WTC11 (cell line): ENCODE data around the gene DUSP1. TPM values are rescaled to one million over a fixed set of nuclear protein-coding genes. Genes with fewer than 3 reads are reported as not detected.

ENCODE experiments used
- ATAC-seq: fragments of 200-7000 bp; cut with Tn5 transposase; 2 replicates; pipeline ENCODE4 v1.10.0; 2021; ENCODE audit warnings: mild to moderate bottlenecking, moderate library complexity
- CTCF ChIA-PET: fragments of 300-600 bp; sonication (Branson Sonifier 250); formaldehyde crosslinking; loops from one replicate; lab custom pipeline; 2021; ENCODE audit warnings: antibody characterized with exemption; lab: Charles Lee
- POLR2A ChIA-PET: fragments of 350-600 bp; sonication (Branson Sonifier 250); formaldehyde crosslinking; loops from one replicate; lab custom pipeline; 2021; ENCODE audit warnings: antibody characterized with exemption; lab: Charles Lee
- DNase-seq: peaks from one replicate; pipeline ENCODE4 v3.0.0; 2021; ENCODE audit warnings: low spot score
- H3K27ac Mint-ChIP-seq: 2 replicates; pipeline ENCODE4 v1.8.0; 2021; ENCODE audit warnings: mixed read lengths
- H3K27me3 Mint-ChIP-seq: 2 replicates; pipeline ENCODE4 v1.8.0; 2021; ENCODE audit warnings: low read depth, mild to moderate bottlenecking, moderate library complexity, mixed read lengths
- H3K36me3 Mint-ChIP-seq: 2 replicates; pipeline ENCODE4 v1.8.0; 2021; ENCODE audit warnings: mixed read lengths
- H3K4me1 Mint-ChIP-seq: 2 replicates; pipeline ENCODE4 v1.8.0; 2022; ENCODE audit warnings: mixed read lengths
- H3K4me3 Mint-ChIP-seq: 2 replicates; pipeline ENCODE4 v1.8.0; 2021; ENCODE audit warnings: mild to moderate bottlenecking, moderate library complexity, mixed read lengths
- H3K9me3 Mint-ChIP-seq: 2 replicates; pipeline ENCODE4 v1.8.0; 2021; ENCODE audit warnings: mixed read lengths
- ATF1 ChIP-seq: sonication (generic); formaldehyde crosslinking; IDR thresholded peaks from 2 replicates; pipeline ENCODE4 v1.8.1; 2023; ENCODE audit warnings: mild to moderate bottlenecking, moderate library complexity, missing genetic modification reagents
- E2F1 ChIP-seq: sonication (generic); formaldehyde crosslinking; IDR thresholded peaks from 2 replicates; pipeline ENCODE4 v1.8.0; 2022; ENCODE audit warnings: mild to moderate bottlenecking, missing genetic modification reagents
- E2F4 ChIP-seq: sonication (generic); formaldehyde crosslinking; IDR thresholded peaks from 2 replicates; pipeline ENCODE4 v1.8.1; 2022; ENCODE audit warnings: low read depth, mild to moderate bottlenecking, moderate library complexity, missing genetic modification reagents, borderline replicate concordance
- EMX1 ChIP-seq: fragments of 250-450 bp; sonication (Bioruptor Pico); IDR thresholded peaks from 2 replicates; pipeline ENCODE4 v1.8.0; 2021; ENCODE audit warnings: mild to moderate bottlenecking
- ERG ChIP-seq: fragments of 250-450 bp; sonication (Bioruptor Pico); IDR thresholded peaks from 2 replicates; pipeline ENCODE4 v1.8.0; 2021; ENCODE audit warnings: mild to moderate bottlenecking
- GRHL2 ChIP-seq: fragments of 250-450 bp; sonication (Bioruptor Pico); IDR thresholded peaks from 2 replicates; pipeline ENCODE4 v1.8.0; 2022; ENCODE audit warnings: mild to moderate bottlenecking, moderate library complexity; ENCODE audit not compliant: insufficient replicate concordance, severe bottlenecking
- IRF2 ChIP-seq: sonication (generic); formaldehyde crosslinking; IDR thresholded peaks from 2 replicates; pipeline ENCODE4 v1.8.0; 2022; ENCODE audit warnings: low read depth, missing genetic modification reagents, borderline replicate concordance
- NFYB ChIP-seq: sonication (generic); formaldehyde crosslinking; conservative IDR thresholded peaks from 2 replicates; pipeline ENCODE4 v1.8.0; 2022; ENCODE audit warnings: low read depth, missing genetic modification reagents
- NR3C1 ChIP-seq: sonication (generic); formaldehyde crosslinking; conservative IDR thresholded peaks from 2 replicates; pipeline ENCODE4 v1.8.1; 2023; ENCODE audit warnings: low read depth, mild to moderate bottlenecking, missing genetic modification reagents
- SMAD3 ChIP-seq: sonication (generic); formaldehyde crosslinking; IDR thresholded peaks from 2 replicates; pipeline ENCODE4 v1.8.0; 2022; ENCODE audit warnings: missing genetic modification reagents, mild to moderate bottlenecking, borderline replicate concordance
- SMAD4 ChIP-seq: sonication (generic); formaldehyde crosslinking; IDR thresholded peaks from 2 replicates; pipeline ENCODE4 v1.8.0; 2022; ENCODE audit warnings: mild to moderate bottlenecking, missing genetic modification reagents
- TEAD4 ChIP-seq: sonication (generic); formaldehyde crosslinking; IDR thresholded peaks from 2 replicates; pipeline ENCODE4 v1.8.0; 2022; ENCODE audit warnings: mild to moderate bottlenecking, missing genetic modification reagents
- TP53 ChIP-seq: sonication (generic); formaldehyde crosslinking; IDR thresholded peaks from 2 replicates; pipeline ENCODE4 v1.8.1; 2023; ENCODE audit warnings: mild to moderate bottlenecking, missing genetic modification reagents
- ZNF396 ChIP-seq: fragments of 250-450 bp; sonication (Bioruptor Pico); IDR thresholded peaks from 2 replicates; pipeline ENCODE4 v1.8.0; 2021; ENCODE audit warnings: mild to moderate bottlenecking, moderate library complexity, borderline replicate concordance
- ZNF532 ChIP-seq: fragments of 250-450 bp; sonication (Bioruptor Pico); IDR thresholded peaks from 2 replicates; pipeline ENCODE4 v1.9.0; 2021; ENCODE audit warnings: mild to moderate bottlenecking, borderline replicate concordance
- total RNA-seq: library from RNA; stranded (reverse); gene quantifications from 3 replicates; pipeline ENCODE4 v1.2.3, GENCODE V29; 2021
- TF ChIP-seq, protein P1 (sequence below): sonication (generic); formaldehyde crosslinking; IDR thresholded peaks from 2 replicates; pipeline ENCODE4 v1.8.1; 2022; ENCODE audit warnings: mild to moderate bottlenecking, moderate library complexity, missing genetic modification reagents
- TF ChIP-seq, protein P2 (sequence below): sonication (generic); formaldehyde crosslinking; IDR thresholded peaks from 2 replicates; pipeline ENCODE4 v1.8.1; 2023; ENCODE audit warnings: mild to moderate bottlenecking, missing genetic modification reagents, borderline replicate concordance
- TF ChIP-seq, protein P3 (sequence below): fragments of 200-600 bp; IDR thresholded peaks from 2 replicates; pipeline ENCODE4 v1.8.0; 2022; ENCODE audit warnings: antibody characterized with exemption

The DUSP1 gene
- total RNA-seq, 1 experiment from 2014 or later = 9.5 TPM

DNA sequence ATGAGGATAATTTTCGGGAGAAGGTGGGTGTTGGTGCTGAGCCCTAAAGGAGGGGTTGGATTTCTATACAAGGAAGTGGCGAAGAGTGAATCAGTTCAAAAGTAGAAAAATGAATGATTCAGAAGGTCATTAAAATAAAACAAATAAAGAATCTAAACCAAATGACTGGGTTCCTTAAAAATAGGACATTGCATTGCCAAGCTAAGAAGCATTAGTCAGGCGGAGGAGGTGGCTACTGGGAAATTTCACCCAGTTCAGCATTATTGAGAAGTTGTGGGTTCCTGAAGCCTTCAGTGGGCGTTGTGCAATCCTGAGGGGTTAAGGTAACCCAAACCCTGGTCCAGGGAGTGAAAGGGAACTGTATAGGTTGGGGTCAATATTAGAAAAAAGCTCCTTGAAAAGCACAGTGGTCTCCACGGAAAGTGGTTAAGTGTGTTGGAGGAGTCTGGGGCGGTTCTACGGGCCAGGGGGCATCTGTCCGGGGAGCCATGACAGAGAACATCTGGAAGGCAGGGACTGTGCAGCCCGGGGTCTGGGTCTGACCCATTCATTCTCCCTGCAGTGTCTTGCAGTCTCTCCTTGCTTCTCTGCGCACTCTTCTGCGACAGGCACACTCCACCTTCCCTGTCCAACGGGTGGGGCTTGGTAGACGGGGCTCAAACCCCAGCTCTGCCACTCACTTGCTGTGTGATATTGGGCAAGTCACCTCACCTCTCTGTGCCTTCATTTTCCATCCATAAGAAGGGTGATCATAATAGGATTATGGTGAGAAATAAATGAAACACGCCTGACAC, 27.6 kb upstream of the DUSP1 start:
- no peak for ATAC-seq
- no peak for TF ChIP-seq ATF1 (CRISPR knock-in tag)
- TF ChIP-seq SMAD4 (CRISPR knock-in tag) = no peak
- TF ChIP-seq, protein P1, sequence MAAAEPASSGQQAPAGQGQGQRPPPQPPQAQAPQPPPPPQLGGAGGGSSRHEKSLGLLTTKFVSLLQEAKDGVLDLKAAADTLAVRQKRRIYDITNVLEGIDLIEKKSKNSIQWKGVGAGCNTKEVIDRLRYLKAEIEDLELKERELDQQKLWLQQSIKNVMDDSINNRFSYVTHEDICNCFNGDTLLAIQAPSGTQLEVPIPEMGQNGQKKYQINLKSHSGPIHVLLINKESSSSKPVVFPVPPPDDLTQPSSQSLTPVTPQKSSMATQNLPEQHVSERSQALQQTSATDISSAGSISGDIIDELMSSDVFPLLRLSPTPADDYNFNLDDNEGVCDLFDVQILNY (CRISPR knock-in tag) = no peak
- no peak for TF ChIP-seq EMX1
- no peak for TF ChIP-seq IRF2 (CRISPR knock-in tag)
- TF ChIP-seq, all 79 proteins: peak for 0
- DNase-seq = no peak
- no peak overlapping the region for H3K4me3 Mint-ChIP-seq
- H3K27me3 Mint-ChIP-seq = peaks cover 2% of the 10 kb centered on the region; the same call in 1 of the 2 replicates
- H3K36me3 Mint-ChIP-seq = no peaks in the 10 kb centered on the region
- ChIA-PET POLR2A (interaction anchor here (1.4 kb wide), 1 partner anchor 27 kb away, joined by 3 read pairs; the partner anchor contains the start of gene DUSP1), CTCF (interaction anchor here (1.1 to 2.9 kb wide), 2 partner anchors 27 to 140 kb away, joined by 6 to 18 read pairs; partner anchors contain the start of gene DUSP1)
- H3K27ac Mint-ChIP-seq = no peak overlapping the region
- no peaks in the 10 kb centered on the region for H3K9me3 Mint-ChIP-seq
- H3K4me1 Mint-ChIP-seq = peaks cover 8% of the 10 kb centered on the region

- Mint-ChIP-seq H3K36me3 (no peaks in the 10 kb centered on the region), H3K9me3 (no peaks in the 10 kb centered on the region), H3K4me1 (peaks cover 8% of the 10 kb centered on the region), H3K4me3 (no peak overlapping the region), H3K27ac (no peak overlapping the region), H3K27me3 (peaks cover 5% of the 10 kb centered on the region; the same call in 1 of the 2 replicates)
- CTCF ChIA-PET = interaction anchor here (1.0 to 2.9 kb wide), 4 partner anchors 26 to 141 kb away, joined by 3 to 18 read pairs (median 4); partner anchors contain the start of gene DUSP1
- DNase-seq = no peak
- peak; percentile 62 for ATAC-seq
- POLR2A ChIA-PET = interaction anchor here (1.4 kb wide), 1 partner anchor 26 kb away, joined by 3 read pairs; the partner anchor contains the start of gene DUSP1
- no peak for TF ChIP-seq TEAD4
- no peak for TF ChIP-seq SMAD3 (CRISPR knock-in tag)
- no peak for TF ChIP-seq E2F1 (CRISPR knock-in tag)
- TF ChIP-seq, protein P2, sequence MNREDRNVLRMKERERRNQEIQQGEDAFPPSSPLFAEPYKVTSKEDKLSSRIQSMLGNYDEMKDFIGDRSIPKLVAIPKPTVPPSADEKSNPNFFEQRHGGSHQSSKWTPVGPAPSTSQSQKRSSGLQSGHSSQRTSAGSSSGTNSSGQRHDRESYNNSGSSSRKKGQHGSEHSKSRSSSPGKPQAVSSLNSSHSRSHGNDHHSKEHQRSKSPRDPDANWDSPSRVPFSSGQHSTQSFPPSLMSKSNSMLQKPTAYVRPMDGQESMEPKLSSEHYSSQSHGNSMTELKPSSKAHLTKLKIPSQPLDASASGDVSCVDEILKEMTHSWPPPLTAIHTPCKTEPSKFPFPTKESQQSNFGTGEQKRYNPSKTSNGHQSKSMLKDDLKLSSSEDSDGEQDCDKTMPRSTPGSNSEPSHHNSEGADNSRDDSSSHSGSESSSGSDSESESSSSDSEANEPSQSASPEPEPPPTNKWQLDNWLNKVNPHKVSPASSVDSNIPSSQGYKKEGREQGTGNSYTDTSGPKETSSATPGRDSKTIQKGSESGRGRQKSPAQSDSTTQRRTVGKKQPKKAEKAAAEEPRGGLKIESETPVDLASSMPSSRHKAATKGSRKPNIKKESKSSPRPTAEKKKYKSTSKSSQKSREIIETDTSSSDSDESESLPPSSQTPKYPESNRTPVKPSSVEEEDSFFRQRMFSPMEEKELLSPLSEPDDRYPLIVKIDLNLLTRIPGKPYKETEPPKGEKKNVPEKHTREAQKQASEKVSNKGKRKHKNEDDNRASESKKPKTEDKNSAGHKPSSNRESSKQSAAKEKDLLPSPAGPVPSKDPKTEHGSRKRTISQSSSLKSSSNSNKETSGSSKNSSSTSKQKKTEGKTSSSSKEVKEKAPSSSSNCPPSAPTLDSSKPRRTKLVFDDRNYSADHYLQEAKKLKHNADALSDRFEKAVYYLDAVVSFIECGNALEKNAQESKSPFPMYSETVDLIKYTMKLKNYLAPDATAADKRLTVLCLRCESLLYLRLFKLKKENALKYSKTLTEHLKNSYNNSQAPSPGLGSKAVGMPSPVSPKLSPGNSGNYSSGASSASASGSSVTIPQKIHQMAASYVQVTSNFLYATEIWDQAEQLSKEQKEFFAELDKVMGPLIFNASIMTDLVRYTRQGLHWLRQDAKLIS (CRISPR knock-in tag) = no peak
- TF ChIP-seq TP53 (CRISPR knock-in tag) = no peak
- TF ChIP-seq, protein P3, sequence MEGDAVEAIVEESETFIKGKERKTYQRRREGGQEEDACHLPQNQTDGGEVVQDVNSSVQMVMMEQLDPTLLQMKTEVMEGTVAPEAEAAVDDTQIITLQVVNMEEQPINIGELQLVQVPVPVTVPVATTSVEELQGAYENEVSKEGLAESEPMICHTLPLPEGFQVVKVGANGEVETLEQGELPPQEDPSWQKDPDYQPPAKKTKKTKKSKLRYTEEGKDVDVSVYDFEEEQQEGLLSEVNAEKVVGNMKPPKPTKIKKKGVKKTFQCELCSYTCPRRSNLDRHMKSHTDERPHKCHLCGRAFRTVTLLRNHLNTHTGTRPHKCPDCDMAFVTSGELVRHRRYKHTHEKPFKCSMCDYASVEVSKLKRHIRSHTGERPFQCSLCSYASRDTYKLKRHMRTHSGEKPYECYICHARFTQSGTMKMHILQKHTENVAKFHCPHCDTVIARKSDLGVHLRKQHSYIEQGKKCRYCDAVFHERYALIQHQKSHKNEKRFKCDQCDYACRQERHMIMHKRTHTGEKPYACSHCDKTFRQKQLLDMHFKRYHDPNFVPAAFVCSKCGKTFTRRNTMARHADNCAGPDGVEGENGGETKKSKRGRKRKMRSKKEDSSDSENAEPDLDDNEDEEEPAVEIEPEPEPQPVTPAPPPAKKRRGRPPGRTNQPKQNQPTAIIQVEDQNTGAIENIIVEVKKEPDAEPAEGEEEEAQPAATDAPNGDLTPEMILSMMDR = no peak
- no peak for TF ChIP-seq ERG (CRISPR knock-in tag)
- no peak for TF ChIP-seq ZNF532
- TF ChIP-seq GRHL2 (CRISPR knock-in tag) = no peak
- TF ChIP-seq E2F4 (CRISPR knock-in tag) = no peak
- no peak for TF ChIP-seq NFYB (CRISPR knock-in tag)
- TF ChIP-seq ZNF396 (CRISPR knock-in tag) = no peak
- TF ChIP-seq NR3C1 (CRISPR knock-in tag) = no peak
Observed at GRCh38 chr5:172797771-172798191, 26.8 kb upstream of the DUSP1 start.
